HL-60 (cell line): ENCODE measurements around the gene HYCC2.

Source experiments
- GABPA ChIP-seq: IDR thresholded peaks from 2 replicates; pipeline ENCODE4 v1.6.1; 2012; ENCODE audit warnings: low read depth
- POLR2AphosphoS5 ChIP-seq: IDR thresholded peaks from 2 replicates; pipeline ENCODE4 v1.6.1; 2012; ENCODE audit warnings: low read depth
- REST ChIP-seq: IDR thresholded peaks from 2 replicates; pipeline ENCODE4 v1.6.1; 2012; ENCODE audit warnings: low read depth; ENCODE audit not compliant: insufficient replicate concordance
- SPI1 ChIP-seq: IDR thresholded peaks from 2 replicates; pipeline ENCODE4 v1.6.1; 2012; ENCODE audit warnings: low read depth, mild to moderate bottlenecking, borderline replicate concordance
- TF ChIP-seq, protein P1 (sequence below): IDR thresholded peaks from one replicate; pipeline ENCODE4 v1.5.1; 2011; ENCODE audit warnings: low read length, control low read depth, inconsistent platforms; ENCODE audit not compliant: insufficient read depth

DNA sequence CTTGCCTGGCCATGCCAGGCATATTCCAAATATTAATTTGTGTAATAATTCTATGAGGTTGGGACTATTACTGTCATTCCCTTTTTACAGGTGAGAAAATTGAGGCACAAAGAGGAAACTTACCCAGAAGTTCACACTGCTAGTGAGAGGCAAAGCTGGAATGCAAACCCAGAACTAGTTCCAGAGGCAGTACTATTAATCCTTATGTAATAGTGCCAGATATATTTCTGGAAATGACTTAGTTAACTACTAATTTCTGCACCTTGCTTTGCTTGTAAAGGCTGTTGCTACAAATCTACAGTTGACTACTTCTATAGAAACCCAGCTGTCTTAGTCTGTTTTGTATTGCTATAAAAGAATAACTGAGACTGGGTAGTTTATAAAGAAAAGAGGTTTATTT is 39.1 kb upstream of the HYCC2 start:
- TF ChIP-seq, protein P1, sequence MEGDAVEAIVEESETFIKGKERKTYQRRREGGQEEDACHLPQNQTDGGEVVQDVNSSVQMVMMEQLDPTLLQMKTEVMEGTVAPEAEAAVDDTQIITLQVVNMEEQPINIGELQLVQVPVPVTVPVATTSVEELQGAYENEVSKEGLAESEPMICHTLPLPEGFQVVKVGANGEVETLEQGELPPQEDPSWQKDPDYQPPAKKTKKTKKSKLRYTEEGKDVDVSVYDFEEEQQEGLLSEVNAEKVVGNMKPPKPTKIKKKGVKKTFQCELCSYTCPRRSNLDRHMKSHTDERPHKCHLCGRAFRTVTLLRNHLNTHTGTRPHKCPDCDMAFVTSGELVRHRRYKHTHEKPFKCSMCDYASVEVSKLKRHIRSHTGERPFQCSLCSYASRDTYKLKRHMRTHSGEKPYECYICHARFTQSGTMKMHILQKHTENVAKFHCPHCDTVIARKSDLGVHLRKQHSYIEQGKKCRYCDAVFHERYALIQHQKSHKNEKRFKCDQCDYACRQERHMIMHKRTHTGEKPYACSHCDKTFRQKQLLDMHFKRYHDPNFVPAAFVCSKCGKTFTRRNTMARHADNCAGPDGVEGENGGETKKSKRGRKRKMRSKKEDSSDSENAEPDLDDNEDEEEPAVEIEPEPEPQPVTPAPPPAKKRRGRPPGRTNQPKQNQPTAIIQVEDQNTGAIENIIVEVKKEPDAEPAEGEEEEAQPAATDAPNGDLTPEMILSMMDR, result no peak
- TF ChIP-seq GABPA (no peak), SPI1 (no peak), REST (no peak), POLR2AphosphoS5 (no peak)
